Stomach (tissue), 4 donors: ENCODE data around the gene SH3RF3.

Source experiments
- POLR2A ChIP-seq, 4 donors: fragments of 450-650 bp; IDR thresholded peaks; one replicate each; pipeline ENCODE4 v1.6.1; 2016; ENCODE audit warnings: antibody characterized with exemption in 4 of 4, control low read depth in 2 of 4, mild to moderate bottlenecking in 1 of 4, moderate library complexity in 1 of 4
- TF ChIP-seq, protein P1 (sequence below), 7 experiments: fragments of 450-650 bp in 4 of 7; fragments of 200-600 bp in 3 of 7; sonication (generic) in 3 of 7; IDR thresholded peaks; one replicate each; pipeline ENCODE4 v1.5.1; 2016 to 2019; ENCODE audit warnings: antibody characterized with exemption in 7 of 7, control low read depth in 2 of 7, mild to moderate bottlenecking in 1 of 7

- TF ChIP-seq, protein P1, sequence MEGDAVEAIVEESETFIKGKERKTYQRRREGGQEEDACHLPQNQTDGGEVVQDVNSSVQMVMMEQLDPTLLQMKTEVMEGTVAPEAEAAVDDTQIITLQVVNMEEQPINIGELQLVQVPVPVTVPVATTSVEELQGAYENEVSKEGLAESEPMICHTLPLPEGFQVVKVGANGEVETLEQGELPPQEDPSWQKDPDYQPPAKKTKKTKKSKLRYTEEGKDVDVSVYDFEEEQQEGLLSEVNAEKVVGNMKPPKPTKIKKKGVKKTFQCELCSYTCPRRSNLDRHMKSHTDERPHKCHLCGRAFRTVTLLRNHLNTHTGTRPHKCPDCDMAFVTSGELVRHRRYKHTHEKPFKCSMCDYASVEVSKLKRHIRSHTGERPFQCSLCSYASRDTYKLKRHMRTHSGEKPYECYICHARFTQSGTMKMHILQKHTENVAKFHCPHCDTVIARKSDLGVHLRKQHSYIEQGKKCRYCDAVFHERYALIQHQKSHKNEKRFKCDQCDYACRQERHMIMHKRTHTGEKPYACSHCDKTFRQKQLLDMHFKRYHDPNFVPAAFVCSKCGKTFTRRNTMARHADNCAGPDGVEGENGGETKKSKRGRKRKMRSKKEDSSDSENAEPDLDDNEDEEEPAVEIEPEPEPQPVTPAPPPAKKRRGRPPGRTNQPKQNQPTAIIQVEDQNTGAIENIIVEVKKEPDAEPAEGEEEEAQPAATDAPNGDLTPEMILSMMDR (IDR thresholded peaks at IDR 0.05): no peak
- no peak for TF ChIP-seq POLR2A (IDR thresholded peaks at IDR 0.05)
These were observed 325.3 kb downstream of the SH3RF3 start for GRCh38 chr2:109454304-109454703.
